G401.6 (cell line): ENCODE measurements around the gene VCL.
"Not testable (repeated sequence)": the region's sequence is repeated elsewhere in the genome, so short reads cannot be mapped to it uniquely, and the experiment has no call there.

Experiments
- FAIRE-seq: peaks from 2 replicates; lab custom pipeline; 2012; peaks lifted over from hg19 to GRCh38; lab: Jason Lieb, UNC

Gene VCL

GRCh38 chr10:73973427-73973826 is 24.5 kb upstream of the VCL start:
- FAIRE-seq: no peak

GRCh38 chr10:73974309-73974946 is 23.5 kb upstream of the VCL start:
- FAIRE-seq: peak; percentile 11

- FAIRE-seq: no peak
Observed at GRCh38 chr10:73975388-73975787, 22.5 kb upstream of the VCL start.

GRCh38 chr10:73979141-73979808 is 18.6 kb upstream of the VCL start:
- FAIRE-seq: no peak

GRCh38 chr10:73979809-73980433 is 18.0 kb upstream of the VCL start:
- FAIRE-seq: no peak

GRCh38 chr10:73981812-73982211 is 16.1 kb upstream of the VCL start:
- no peak for FAIRE-seq

GRCh38 chr10:73983096-73984047 is 14.5 kb upstream of the VCL start:
- FAIRE-seq: peak; percentile 40

- FAIRE-seq: peak; percentile 42
Observed at GRCh38 chr10:73989594-73990150, 8.2 kb upstream of the VCL start.

- peak; percentile 58 for FAIRE-seq
Observed at GRCh38 chr10:73991203-73991883, 6.6 kb upstream of the VCL start.

- no peak for FAIRE-seq
Observed at GRCh38 chr10:73991884-73992245, 6.1 kb upstream of the VCL start.

- FAIRE-seq: no peak
Observed at GRCh38 chr10:73992899-73993788, 4.8 kb upstream of the VCL start.

GRCh38 chr10:73995035-73995358 is 2.9 kb upstream of the VCL start:
- FAIRE-seq: peak; percentile 92

GRCh38 chr10:73997461-73997786 is 492 bp upstream of the VCL start:
- no peak for FAIRE-seq

- FAIRE-seq: no peak
Observed at GRCh38 chr10:73998623-73998928, 660 bp downstream of the VCL start.

GRCh38 chr10:73998929-73999691 is 1.2 kb downstream of the VCL start:
- no peak for FAIRE-seq

GRCh38 chr10:73999703-74000102 is 1.8 kb downstream of the VCL start:
- FAIRE-seq: no peak

- FAIRE-seq: not testable (repeated sequence)
Observed at GRCh38 chr10:74000244-74000643, 2.3 kb downstream of the VCL start.

- FAIRE-seq: no peak
Observed at GRCh38 chr10:74000892-74001669, 3.2 kb downstream of the VCL start.

- FAIRE-seq: no peak
Observed at GRCh38 chr10:74006269-74006668, 8.4 kb downstream of the VCL start.
